AG08395 (cell line): ENCODE measurements around the gene SLC2A6.

ENCODE experiments used
- DNase-seq: peaks from one replicate; pipeline ENCODE4 v3.0.0; 2012; ENCODE audit warnings: mixed read lengths, low spot score

The SLC2A6 gene

DNA sequence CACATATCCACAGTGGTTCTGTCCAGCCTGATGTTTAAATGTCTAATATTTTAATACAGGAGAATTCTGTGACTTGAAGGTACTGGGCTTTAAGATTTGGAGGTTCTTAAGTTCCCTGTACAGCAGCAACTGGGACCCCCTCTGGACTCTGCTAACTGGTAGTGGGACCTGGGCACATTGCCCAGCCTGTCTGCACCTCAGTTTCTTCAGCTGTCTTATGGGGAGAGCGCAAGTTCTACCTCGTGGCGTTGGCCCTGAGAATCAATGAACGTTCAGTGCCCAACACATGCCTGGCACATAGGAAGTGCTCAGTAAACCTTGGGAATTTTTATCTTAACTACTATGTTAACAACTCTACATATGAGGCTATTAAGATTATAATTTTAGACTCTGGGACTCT lies 1.4 kb downstream of the SLC2A6 start:
- no peak for DNase-seq

DNA sequence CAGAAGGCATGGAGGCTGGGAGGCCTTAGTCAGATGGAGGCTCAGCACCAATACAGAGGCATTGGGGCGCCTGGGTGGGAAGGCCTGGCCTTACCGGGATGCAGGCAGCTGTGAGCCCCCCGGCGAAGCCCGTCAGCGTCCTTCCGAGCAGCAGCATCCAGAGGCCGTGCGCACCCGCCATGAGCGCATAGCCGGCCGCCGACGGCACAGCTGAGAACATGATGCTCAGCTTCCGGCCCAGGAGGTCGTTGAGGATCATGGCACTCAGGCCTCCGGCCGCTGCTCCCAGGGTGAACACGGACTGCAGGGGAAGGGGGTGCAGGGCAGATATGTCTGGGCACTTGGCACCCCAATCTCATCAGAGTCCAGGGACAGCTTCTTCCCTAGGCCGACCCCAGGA lies 2.0 kb downstream of the SLC2A6 start:
- DNase-seq = no peak

GRCh38 chr9:133476036-133476931 lies 2.6 kb downstream of the SLC2A6 start:
- DNase-seq = no peak

DNA sequence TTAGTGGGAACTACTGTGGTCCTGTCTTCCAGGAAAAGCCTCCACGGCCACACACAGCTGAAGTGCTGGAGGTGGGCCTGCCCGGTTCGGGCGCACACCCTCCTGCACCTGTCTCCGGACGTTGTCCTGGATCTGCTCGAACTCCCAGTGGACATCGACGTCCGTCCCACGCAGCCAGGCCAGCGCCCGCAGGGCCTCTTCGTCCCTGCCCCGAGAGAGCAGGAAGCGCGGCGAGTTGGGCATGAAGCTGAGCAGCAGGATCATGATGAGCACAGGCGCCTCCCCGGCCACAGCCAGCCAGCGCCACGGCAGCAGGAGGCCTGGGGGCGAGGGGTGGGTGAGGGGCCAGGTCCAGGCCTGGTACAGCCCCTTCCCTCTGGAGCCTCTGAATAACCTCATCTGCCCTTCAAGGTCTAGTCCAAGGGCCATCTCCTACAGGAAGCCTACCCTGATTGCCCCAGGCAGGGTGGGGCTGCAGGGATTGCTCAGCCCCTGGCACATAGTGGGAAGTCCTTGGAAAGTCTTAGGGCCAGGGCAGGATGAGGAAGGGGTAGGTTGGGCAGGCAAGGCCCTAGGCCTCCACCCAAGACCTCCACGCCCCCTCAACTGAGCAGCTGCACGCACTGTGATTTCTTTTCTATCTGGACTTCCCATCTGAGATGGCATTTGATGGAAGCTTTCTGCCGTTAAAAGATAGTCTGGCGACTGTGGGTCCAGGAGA lies 3.4 kb downstream of the SLC2A6 start:
- no peak for DNase-seq

GRCh38 chr9:133474853-133475252 lies 4.0 kb downstream of the SLC2A6 start:
- no peak for DNase-seq

- no peak for DNase-seq
Measured at GRCh38 chr9:133474215-133474614, 4.7 kb downstream of the SLC2A6 start.

- DNase-seq = no peak
Measured at GRCh38 chr9:133473743-133474142, 5.2 kb downstream of the SLC2A6 start.

DNA sequence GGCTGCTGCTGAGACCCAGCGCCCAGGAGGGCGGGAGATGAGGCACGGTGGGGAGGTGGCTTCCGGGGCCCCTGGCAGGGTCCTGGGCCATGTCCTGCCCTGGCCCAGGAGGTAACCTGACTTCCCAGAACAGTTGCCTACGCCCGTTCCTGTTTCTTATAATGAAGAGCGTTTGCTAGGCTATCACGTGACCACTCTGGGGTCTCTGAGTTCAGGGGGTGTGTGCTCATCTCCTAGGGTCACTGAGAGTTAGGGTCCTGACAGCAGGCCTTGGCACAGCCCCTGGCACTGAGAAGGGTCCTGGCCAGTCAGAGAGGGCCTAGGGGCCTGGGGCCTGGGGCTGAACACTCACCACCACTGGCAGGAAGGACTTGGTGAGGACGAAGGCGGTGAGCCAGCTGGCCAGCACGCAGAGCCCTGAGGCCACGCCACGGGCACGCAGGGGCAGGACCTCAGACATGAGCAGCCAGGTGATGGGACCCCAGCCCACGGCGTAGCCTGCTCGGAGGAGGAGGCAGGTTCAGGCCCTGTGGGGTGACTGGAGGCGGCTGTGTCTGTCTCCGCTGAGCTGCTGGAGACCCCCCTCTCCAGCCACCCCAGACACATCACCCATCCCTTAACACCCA lies 6.0 kb downstream of the SLC2A6 start:
- no peak for DNase-seq

DNA sequence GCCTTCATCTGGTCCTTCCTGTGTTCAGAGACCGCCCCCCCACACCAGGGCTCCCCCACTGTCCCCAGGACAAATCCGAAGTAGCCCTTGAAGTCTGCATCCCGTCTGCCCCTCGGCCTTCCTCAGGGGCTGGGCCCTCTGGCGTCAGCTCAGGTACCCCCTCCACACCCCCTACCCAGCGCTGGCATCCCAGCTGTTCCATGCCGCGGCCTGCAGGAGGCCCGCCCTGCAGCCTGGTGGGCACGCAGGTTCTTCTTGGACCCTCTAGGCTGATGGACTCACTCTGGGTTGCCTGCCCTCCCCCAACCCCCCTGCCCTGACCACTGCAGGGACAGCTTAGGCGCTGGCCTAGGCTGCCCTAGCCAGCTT lies 6.6 kb downstream of the SLC2A6 start:
- no peak for DNase-seq

GRCh38 chr9:133471551-133472276 lies 7.2 kb downstream of the SLC2A6 start:
- DNase-seq = no peak

DNA sequence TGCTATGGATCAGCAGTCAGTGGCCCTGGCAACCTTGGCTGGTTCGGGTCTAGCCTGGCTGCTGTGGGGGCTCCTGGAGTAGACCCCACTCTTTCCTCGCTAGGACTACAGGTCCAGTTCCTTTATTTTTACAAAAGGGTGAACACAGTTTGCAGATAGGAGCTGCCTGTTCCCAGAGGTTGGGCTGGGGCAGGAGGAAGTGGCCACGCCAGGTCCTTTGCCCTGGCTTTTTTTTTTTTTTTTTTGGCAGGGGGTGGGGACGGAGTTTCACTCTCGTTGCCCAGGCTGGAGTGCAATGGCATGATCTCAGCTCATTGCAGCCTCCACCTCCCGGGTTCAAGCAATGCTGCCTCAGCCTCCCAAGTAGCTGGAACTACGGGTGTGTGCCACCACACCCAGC lies 7.9 kb downstream of the SLC2A6 start:
- no peak for DNase-seq

GRCh38 chr9:133470427-133470924 lies 8.4 kb downstream of the SLC2A6 start:
- DNase-seq = no peak

- DNase-seq = no peak
Measured at GRCh38 chr9:133468777-133469421, 10.0 kb downstream of the SLC2A6 start.

DNA sequence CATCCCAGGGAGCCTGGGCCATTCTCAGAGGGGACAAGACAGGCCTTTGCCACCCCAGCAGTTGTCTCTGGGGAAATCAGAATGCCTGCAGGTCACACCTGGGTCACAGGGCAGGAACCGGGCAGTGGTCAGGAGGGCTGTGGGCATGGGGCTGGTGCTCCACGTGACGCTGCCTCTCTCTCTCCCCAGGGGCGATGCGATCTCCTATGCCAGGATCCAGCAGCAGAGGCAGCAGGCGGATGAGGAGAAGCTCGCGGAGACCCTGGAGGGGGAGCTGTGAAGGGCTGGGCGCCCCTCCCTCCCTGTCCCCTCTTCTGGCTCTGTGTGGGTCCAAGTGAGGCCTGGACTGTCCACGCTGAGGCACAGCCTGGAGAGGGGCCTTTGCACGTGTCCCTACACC lies 10.5 kb downstream of the SLC2A6 start:
- no peak for DNase-seq

- DNase-seq = no peak
Measured at GRCh38 chr9:133467101-133467500, 11.8 kb downstream of the SLC2A6 start.

DNA sequence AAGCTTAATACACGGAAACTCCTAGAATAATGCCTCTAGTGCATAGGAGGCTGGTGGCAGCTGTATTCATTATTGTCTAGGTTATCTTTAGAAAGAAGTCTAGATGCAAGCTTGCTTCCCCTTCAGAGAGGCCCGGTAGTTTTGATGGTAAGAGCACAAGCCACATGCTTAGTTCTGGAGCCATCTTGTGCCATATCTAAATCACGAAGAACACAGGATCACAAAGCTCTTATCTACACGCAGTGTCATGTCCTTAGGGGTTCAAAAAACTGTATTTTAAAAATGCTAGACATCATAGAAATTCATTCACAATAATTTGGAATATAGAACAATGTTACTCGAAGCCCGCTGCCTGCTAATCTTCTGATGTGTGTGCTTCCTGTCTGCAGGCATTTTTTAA lies 12.9 kb downstream of the SLC2A6 start:
- DNase-seq = no peak

GRCh38 chr9:133464638-133465037 lies 14.3 kb downstream of the SLC2A6 start:
- no peak for DNase-seq

- DNase-seq = no peak
Measured at GRCh38 chr9:133463864-133464615, 14.9 kb downstream of the SLC2A6 start.

- DNase-seq = no peak
Measured at GRCh38 chr9:133463234-133463863, 15.6 kb downstream of the SLC2A6 start.

GRCh38 chr9:133461975-133462374 lies 16.9 kb downstream of the SLC2A6 start:
- DNase-seq = no peak
